SU-DHL-6 (cell line): ENCODE data around the gene NHP2.

Experiments used
- H2AFZ ChIP-seq: fragments of 200-600 bp; sonication (generic); 2 replicates; pipeline ENCODE4 v1.6.1; 2014; ENCODE audit warnings: low read depth, mild to moderate bottlenecking, moderate library complexity, mixed read lengths, antibody characterized with exemption, low read length; ENCODE audit not compliant: severe bottlenecking
- H3F3A ChIP-seq: fragments of 200-600 bp; shearing (Covaris generic); 2 replicates; pipeline ENCODE4 v1.6.0; 2016; ENCODE audit warnings: antibody characterized with exemption, mild to moderate bottlenecking; ENCODE audit not compliant: insufficient read depth
- H3K27ac ChIP-seq: fragments of 200-600 bp; sonication (generic); 2 replicates; pipeline ENCODE4 v1.5.1; 2016; ENCODE audit warnings: low read depth, mild to moderate bottlenecking, low read length, moderate library complexity, mixed read lengths
- H3K27me3 ChIP-seq: fragments of 200-600 bp; sonication (generic), shearing (Covaris generic); 2 replicates; pipeline ENCODE4 v1.6.0; 2014; ENCODE audit warnings: mild to moderate bottlenecking, low read length
- H3K36me3 ChIP-seq: fragments of 200-600 bp; sonication (generic); 2 replicates; pipeline ENCODE4 v1.6.1; 2014; ENCODE audit warnings: mild to moderate bottlenecking, low read length, mixed read lengths
- H3K4me2 ChIP-seq: fragments of 300-600, 200-600 bp; shearing (Covaris generic), sonication (generic); 2 replicates; pipeline ENCODE4 v1.6.0; 2014; ENCODE audit warnings: low read length, low read depth, mild to moderate bottlenecking; ENCODE audit not compliant: poor library complexity, severe bottlenecking
- H3K4me3 ChIP-seq: fragments of 200-600 bp; sonication (generic); 2 replicates; pipeline ENCODE4 v1.5.1; 2014; ENCODE audit warnings: antibody characterized with exemption, low read length, mild to moderate bottlenecking, mixed read lengths; ENCODE audit not compliant: insufficient read depth, poor library complexity, severe bottlenecking
- H3K79me2 ChIP-seq: fragments of 200-600 bp; sonication (generic); 2 replicates; pipeline ENCODE4 v1.6.1; 2014; ENCODE audit warnings: mild to moderate bottlenecking, low read length, moderate library complexity; ENCODE audit not compliant: insufficient read depth
- H3K9ac ChIP-seq: fragments of 200-600 bp; sonication (generic); 2 replicates; pipeline ENCODE4 v1.7.0; 2014; ENCODE audit warnings: mild to moderate bottlenecking, low read length
- H3K9me2 ChIP-seq: fragments of 200-600 bp; sonication (generic); replicated peaks from 2 replicates; pipeline ENCODE4 v1.6.1; 2014; ENCODE audit warnings: low read length; ENCODE audit not compliant: insufficient read depth
- H3K9me3 ChIP-seq: fragments of 200-600 bp; sonication (generic); 2 replicates; pipeline ENCODE4 v1.6.1; 2014; ENCODE audit warnings: low read length, mixed read lengths; ENCODE audit not compliant: insufficient read depth
- H4K20me1 ChIP-seq: fragments of 200-600 bp; sonication (generic); 2 replicates; pipeline ENCODE4 v1.6.1; 2014; ENCODE audit warnings: low read depth, mild to moderate bottlenecking, antibody characterized with exemption, low read length, moderate library complexity, mixed read lengths
- EZH2phosphoT487 ChIP-seq: fragments of 200-600 bp; sonication (generic), shearing (Covaris generic); conservative IDR thresholded peaks from 2 replicates; pipeline ENCODE4 v1.6.1; 2018; ENCODE audit warnings: mild to moderate bottlenecking, antibody characterized with exemption, low read length, moderate library complexity, mixed read lengths
- TF ChIP-seq, protein P1 (sequence below): fragments of 200-600 bp; sonication (generic); IDR thresholded peaks from one replicate; pipeline ENCODE4 v1.5.1; 2017; ENCODE audit warnings: antibody characterized with exemption, mild to moderate bottlenecking, low read length, moderate library complexity; ENCODE audit not compliant: insufficient read depth, poor library complexity, severe bottlenecking

The NHP2 gene

DNA sequence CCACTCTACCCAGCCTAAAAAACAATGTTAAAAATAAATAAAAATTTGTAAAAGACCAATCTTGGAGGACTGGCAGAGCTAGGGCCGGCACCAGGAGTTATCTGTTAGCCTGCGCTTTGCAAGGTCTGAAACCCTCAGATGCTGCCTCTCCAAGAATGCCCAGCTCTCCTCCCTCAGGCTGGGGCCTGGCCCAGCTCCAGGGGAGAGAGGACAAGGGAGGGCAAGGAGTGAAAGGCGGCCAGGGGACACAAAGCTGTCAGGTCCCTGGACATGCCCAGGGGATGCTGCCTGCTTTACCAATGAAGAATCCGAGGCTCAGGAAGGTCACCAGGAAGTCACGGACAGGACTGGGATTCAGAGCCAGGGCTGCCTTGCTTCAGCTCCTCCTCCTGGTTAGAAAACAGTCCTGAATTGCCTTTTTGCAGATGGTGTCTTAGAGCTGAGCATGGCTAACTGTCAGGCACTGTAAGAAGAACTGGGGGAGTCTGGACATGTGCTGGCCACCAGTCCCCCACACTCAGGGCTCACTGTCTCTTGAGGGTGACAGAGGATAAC is 45.9 kb downstream of the NHP2 start:
- H3F3A ChIP-seq, result peaks cover 11% of the 10 kb centered on the region
- no peaks in the 10 kb centered on the region for H3K27me3 ChIP-seq
- H3K9me2 ChIP-seq, result no peaks in the 10 kb centered on the region
- no peaks in the 10 kb centered on the region for H3K36me3 ChIP-seq
- H4K20me1 ChIP-seq, result no peaks in the 10 kb centered on the region
- no peak overlapping the region for H3K9ac ChIP-seq
- H3K9me3 ChIP-seq, result no peaks in the 10 kb centered on the region
- no peaks in the 10 kb centered on the region for H3K79me2 ChIP-seq
- H3K4me3 ChIP-seq, result no peak overlapping the region
- TF ChIP-seq, protein P1, sequence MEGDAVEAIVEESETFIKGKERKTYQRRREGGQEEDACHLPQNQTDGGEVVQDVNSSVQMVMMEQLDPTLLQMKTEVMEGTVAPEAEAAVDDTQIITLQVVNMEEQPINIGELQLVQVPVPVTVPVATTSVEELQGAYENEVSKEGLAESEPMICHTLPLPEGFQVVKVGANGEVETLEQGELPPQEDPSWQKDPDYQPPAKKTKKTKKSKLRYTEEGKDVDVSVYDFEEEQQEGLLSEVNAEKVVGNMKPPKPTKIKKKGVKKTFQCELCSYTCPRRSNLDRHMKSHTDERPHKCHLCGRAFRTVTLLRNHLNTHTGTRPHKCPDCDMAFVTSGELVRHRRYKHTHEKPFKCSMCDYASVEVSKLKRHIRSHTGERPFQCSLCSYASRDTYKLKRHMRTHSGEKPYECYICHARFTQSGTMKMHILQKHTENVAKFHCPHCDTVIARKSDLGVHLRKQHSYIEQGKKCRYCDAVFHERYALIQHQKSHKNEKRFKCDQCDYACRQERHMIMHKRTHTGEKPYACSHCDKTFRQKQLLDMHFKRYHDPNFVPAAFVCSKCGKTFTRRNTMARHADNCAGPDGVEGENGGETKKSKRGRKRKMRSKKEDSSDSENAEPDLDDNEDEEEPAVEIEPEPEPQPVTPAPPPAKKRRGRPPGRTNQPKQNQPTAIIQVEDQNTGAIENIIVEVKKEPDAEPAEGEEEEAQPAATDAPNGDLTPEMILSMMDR, result no peak
- TF ChIP-seq EZH2phosphoT487, result no peak
- no peak overlapping the region for H3K4me2 ChIP-seq
- no peak overlapping the region for H3K27ac ChIP-seq
- H2AFZ ChIP-seq, result no peak overlapping the region

DNA sequence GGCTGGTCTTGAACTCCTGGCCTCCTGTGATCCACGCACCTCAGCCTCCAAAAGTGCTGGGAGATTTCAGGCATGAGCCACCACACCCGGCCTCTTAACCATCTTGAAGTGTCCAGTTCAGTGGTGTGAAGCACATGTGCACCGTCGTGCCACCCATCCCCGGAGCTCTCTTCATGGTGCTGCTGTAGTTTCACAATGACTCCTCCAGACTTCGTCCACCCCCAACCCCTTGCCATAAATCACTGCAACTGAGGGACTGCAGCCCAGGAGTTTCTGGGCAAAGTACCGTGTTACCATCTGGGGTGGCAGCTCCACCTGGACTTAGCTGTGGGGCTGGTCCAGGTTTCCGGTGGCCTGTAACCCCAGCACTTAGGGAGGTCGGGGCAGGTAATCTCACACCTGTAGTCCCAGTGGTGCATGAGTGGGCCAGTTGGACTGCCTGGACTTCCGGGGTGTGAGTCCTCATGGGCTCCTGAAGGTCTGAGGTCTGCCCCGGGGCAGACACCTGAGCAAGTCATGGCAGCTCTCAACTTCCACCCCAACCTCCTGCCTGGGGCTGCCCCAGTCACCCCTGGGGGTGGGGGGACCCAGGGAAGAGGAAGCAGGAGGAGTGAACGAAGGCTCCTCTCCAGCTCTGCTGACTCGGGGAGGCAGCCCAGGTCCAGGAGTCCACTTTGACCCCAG is 47.0 kb downstream of the NHP2 start:
- H3K9ac ChIP-seq, result no peak overlapping the region
- no peaks in the 10 kb centered on the region for H3K9me3 ChIP-seq
- H2AFZ ChIP-seq, result no peak overlapping the region
- H3K27me3 ChIP-seq, result no peaks in the 10 kb centered on the region
- H4K20me1 ChIP-seq, result no peaks in the 10 kb centered on the region
- no peak overlapping the region for H3K4me2 ChIP-seq
- H3K27ac ChIP-seq, result no peak overlapping the region
- no peaks in the 10 kb centered on the region for H3K79me2 ChIP-seq
- H3K9me2 ChIP-seq, result no peaks in the 10 kb centered on the region
- no peaks in the 10 kb centered on the region for H3K36me3 ChIP-seq
- H3K4me3 ChIP-seq, result no peak overlapping the region
- no peaks in the 10 kb centered on the region for H3F3A ChIP-seq
- TF ChIP-seq, protein P1, result no peak
- TF ChIP-seq EZH2phosphoT487, result no peak

DNA sequence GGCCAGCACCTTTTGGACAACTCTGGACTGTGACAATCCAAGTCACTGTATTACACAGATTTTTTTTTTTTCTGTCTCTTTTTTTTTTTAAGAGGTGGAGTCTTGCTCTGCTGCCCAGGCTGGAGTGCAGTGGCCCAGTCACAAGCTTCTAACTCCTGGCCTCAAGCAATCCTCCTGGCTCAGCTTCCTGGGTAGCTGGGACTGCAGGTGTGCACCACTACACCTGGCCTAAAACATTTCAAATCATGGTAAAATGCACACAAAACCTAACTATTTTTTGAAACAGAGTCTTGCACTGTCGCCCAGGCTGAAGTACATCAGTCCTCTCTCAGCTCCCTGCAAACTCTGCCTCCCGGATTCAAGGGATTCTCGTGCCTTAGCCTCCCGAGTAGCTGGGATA is 47.6 kb downstream of the NHP2 start:
- H3K27ac ChIP-seq, result no peak overlapping the region
- H3K36me3 ChIP-seq, result no peaks in the 10 kb centered on the region
- H3K27me3 ChIP-seq, result no peaks in the 10 kb centered on the region
- no peaks in the 10 kb centered on the region for H3K79me2 ChIP-seq
- H3K9me3 ChIP-seq, result no peaks in the 10 kb centered on the region
- H2AFZ ChIP-seq, result no peak overlapping the region
- H3F3A ChIP-seq, result no peaks in the 10 kb centered on the region
- TF ChIP-seq, protein P1, result no peak
- TF ChIP-seq EZH2phosphoT487, result no peak
- no peak overlapping the region for H3K9ac ChIP-seq
- H3K9me2 ChIP-seq, result no peaks in the 10 kb centered on the region
- no peaks in the 10 kb centered on the region for H4K20me1 ChIP-seq
- no peak overlapping the region for H3K4me3 ChIP-seq
- H3K4me2 ChIP-seq, result no peak overlapping the region
